ENCODE results near the gene SARDH. TPM values are rescaled to one million over a fixed set of nuclear protein-coding genes. Genes with fewer than 3 reads are reported as not detected.

Gene SARDH
- total RNA-seq, 1 donor from 2014 or later = 1.1 TPM

- H3K36me3 Mint-ChIP-seq (ENCODE audit: low read depth) = no peaks in the 10 kb centered on the region
- no peak for DNase-seq (ENCODE audit: low spot score)
Measured at GRCh38 chr9:133716564-133717112, 21.5 kb downstream of the SARDH start.

GRCh38 chr9:133715866-133716563 lies 22.1 kb downstream of the SARDH start:
- intact Hi-C loops (cut with micrococcal nuclease) = no loop called here
- no peaks in the 10 kb centered on the region for H3K4me1 Mint-ChIP-seq (ENCODE audit: low read depth)
- no peaks in the 10 kb centered on the region for H3K36me3 Mint-ChIP-seq (ENCODE audit: low read depth)
- H3K9me3 Mint-ChIP-seq = no peaks in the 10 kb centered on the region
- H3K4me3 Mint-ChIP-seq (ENCODE audit: low read depth) = no peak overlapping the region
- H3K27me3 Mint-ChIP-seq (ENCODE audit: low read depth) = no peaks in the 10 kb centered on the region
- DNase-seq (ENCODE audit: low spot score) = no peak
- H3K27ac Mint-ChIP-seq = no peak overlapping the region

More at GRCh38 chr9:133716564-133717112, 21.5 kb downstream of the SARDH start:
- Mint-ChIP-seq H3K4me1 (ENCODE audit: low read depth) (no peaks in the 10 kb centered on the region), H3K27me3 (ENCODE audit: low read depth) (peaks cover 4% of the 10 kb centered on the region), H3K9me3 (no peaks in the 10 kb centered on the region), H3K4me3 (ENCODE audit: low read depth) (no peak overlapping the region), H3K27ac (no peak overlapping the region)
- intact Hi-C loops (cut with micrococcal nuclease) = no loop called here

- no peak overlapping the region for H3K4me3 Mint-ChIP-seq (ENCODE audit: low read depth)
- H3K27me3 Mint-ChIP-seq (ENCODE audit: low read depth) = peaks cover 1% of the 10 kb centered on the region
- intact Hi-C loops (cut with micrococcal nuclease) = no loop called here
- no peaks in the 10 kb centered on the region for H3K9me3 Mint-ChIP-seq
- H3K36me3 Mint-ChIP-seq (ENCODE audit: low read depth) = no peaks in the 10 kb centered on the region
- H3K27ac Mint-ChIP-seq = no peak overlapping the region
- no peak for DNase-seq (ENCODE audit: low spot score)
- no peaks in the 10 kb centered on the region for H3K4me1 Mint-ChIP-seq (ENCODE audit: low read depth)
Measured at GRCh38 chr9:133715295-133715865, 22.8 kb downstream of the SARDH start.

GRCh38 chr9:133714606-133715294 lies 23.4 kb downstream of the SARDH start:
- DNase-seq (ENCODE audit: low spot score) = no peak
- no peak overlapping the region for H3K27ac Mint-ChIP-seq
- H3K4me3 Mint-ChIP-seq (ENCODE audit: low read depth) = no peak overlapping the region
- H3K9me3 Mint-ChIP-seq = no peaks in the 10 kb centered on the region
- intact Hi-C loops (cut with micrococcal nuclease) = no loop called here
- H3K4me1 Mint-ChIP-seq (ENCODE audit: low read depth) = no peaks in the 10 kb centered on the region
- no peaks in the 10 kb centered on the region for H3K36me3 Mint-ChIP-seq (ENCODE audit: low read depth)
- H3K27me3 Mint-ChIP-seq (ENCODE audit: low read depth) = peaks cover 1% of the 10 kb centered on the region

GRCh38 chr9:133713960-133714495 lies 24.1 kb downstream of the SARDH start:
- Mint-ChIP-seq H3K9me3 (no peaks in the 10 kb centered on the region), H3K4me3 (ENCODE audit: low read depth) (no peak overlapping the region), H3K27ac (no peak overlapping the region), H3K4me1 (ENCODE audit: low read depth) (no peaks in the 10 kb centered on the region), H3K36me3 (ENCODE audit: low read depth) (no peaks in the 10 kb centered on the region), H3K27me3 (ENCODE audit: low read depth) (peaks cover 1% of the 10 kb centered on the region)
- intact Hi-C loops (cut with micrococcal nuclease) = no loop called here
- DNase-seq (ENCODE audit: low spot score) = no peak

- no peak overlapping the region for H3K4me3 Mint-ChIP-seq (ENCODE audit: low read depth)
- intact Hi-C loops (cut with micrococcal nuclease) = no loop called here
- H3K27me3 Mint-ChIP-seq (ENCODE audit: low read depth) = peaks cover 1% of the 10 kb centered on the region
- DNase-seq (ENCODE audit: low spot score) = no peak
- no peak overlapping the region for H3K27ac Mint-ChIP-seq
- no peaks in the 10 kb centered on the region for H3K9me3 Mint-ChIP-seq
- H3K36me3 Mint-ChIP-seq (ENCODE audit: low read depth) = no peaks in the 10 kb centered on the region
- H3K4me1 Mint-ChIP-seq (ENCODE audit: low read depth) = no peaks in the 10 kb centered on the region
Measured at GRCh38 chr9:133713150-133713959, 24.8 kb downstream of the SARDH start.

GRCh38 chr9:133712221-133713100 lies 25.7 kb downstream of the SARDH start:
- no peaks in the 10 kb centered on the region for H3K9me3 Mint-ChIP-seq
- no peak overlapping the region for H3K27ac Mint-ChIP-seq
- H3K36me3 Mint-ChIP-seq (ENCODE audit: low read depth) = no peaks in the 10 kb centered on the region
- DNase-seq (ENCODE audit: low spot score) = no peak
- peaks cover 1% of the 10 kb centered on the region for H3K27me3 Mint-ChIP-seq (ENCODE audit: low read depth)
- no peak overlapping the region for H3K4me3 Mint-ChIP-seq (ENCODE audit: low read depth)
- no peaks in the 10 kb centered on the region for H3K4me1 Mint-ChIP-seq (ENCODE audit: low read depth)
- intact Hi-C loops (cut with micrococcal nuclease) = no loop called here

- intact Hi-C loops (cut with micrococcal nuclease) = no loop called here
- peaks cover 1% of the 10 kb centered on the region for H3K27me3 Mint-ChIP-seq (ENCODE audit: low read depth)
- H3K4me1 Mint-ChIP-seq (ENCODE audit: low read depth) = no peaks in the 10 kb centered on the region
- no peak for DNase-seq (ENCODE audit: low spot score)
- H3K27ac Mint-ChIP-seq = no peak overlapping the region
- H3K4me3 Mint-ChIP-seq (ENCODE audit: low read depth) = no peak overlapping the region
- no peaks in the 10 kb centered on the region for H3K9me3 Mint-ChIP-seq
- no peaks in the 10 kb centered on the region for H3K36me3 Mint-ChIP-seq (ENCODE audit: low read depth)
Measured at GRCh38 chr9:133711428-133712220, 26.5 kb downstream of the SARDH start.

GRCh38 chr9:133710661-133711427 lies 27.3 kb downstream of the SARDH start:
- Mint-ChIP-seq H3K27ac (no peak overlapping the region), H3K4me3 (ENCODE audit: low read depth) (no peak overlapping the region), H3K4me1 (ENCODE audit: low read depth) (no peaks in the 10 kb centered on the region), H3K27me3 (ENCODE audit: low read depth) (peaks cover 3% of the 10 kb centered on the region), H3K9me3 (no peaks in the 10 kb centered on the region), H3K36me3 (ENCODE audit: low read depth) (no peaks in the 10 kb centered on the region)
- DNase-seq (ENCODE audit: low spot score) = no peak
- intact Hi-C loops (cut with micrococcal nuclease) = no loop called here

GRCh38 chr9:133709691-133710571 lies 28.2 kb downstream of the SARDH start:
- intact Hi-C loops (cut with micrococcal nuclease) = no loop called here
- DNase-seq (ENCODE audit: low spot score) = no peak
- H3K36me3 Mint-ChIP-seq (ENCODE audit: low read depth) = no peaks in the 10 kb centered on the region
- no peaks in the 10 kb centered on the region for H3K4me1 Mint-ChIP-seq (ENCODE audit: low read depth)
- H3K27me3 Mint-ChIP-seq (ENCODE audit: low read depth) = peaks cover 3% of the 10 kb centered on the region
- H3K4me3 Mint-ChIP-seq (ENCODE audit: low read depth) = no peak overlapping the region
- H3K9me3 Mint-ChIP-seq = no peaks in the 10 kb centered on the region
- no peak overlapping the region for H3K27ac Mint-ChIP-seq

Data from activated T-helper 2 cell treated with anti-CD3 and anti-CD28 coated beads, Interferon-gamma antibody, Interleukin-2, Interleukin-4, amounts not matched to agents 10 μg/mL and 5 μg/mL and 100 μg/mL, durations not matched to agents 14 hours and 24 hours and 36 hours (primary cell).